Lower leg skin (tissue), 4 donors: ENCODE data around the gene MT1E. TPM values are rescaled to one million over a fixed set of nuclear protein-coding genes. Genes with fewer than 3 reads are reported as not detected.
A peak's percentile ranks its signal among the peaks of the same experiment; 100 is the strongest.
"Not testable (repeated sequence)": the region's sequence is repeated elsewhere in the genome, so short reads cannot be mapped to it uniquely, and the experiment has no call there.

ENCODE experiments used
- DNase-seq, 2 donors: peaks; one replicate each; pipeline ENCODE4 v3.0.0-alpha.2; 2019; ENCODE audit warnings: low spot score in 2 of 2
- H3K4me3 ChIP-seq: fragments of 200-600 bp; sonication (generic); 2 replicates; pipeline ENCODE4 v1.5.1; 2017; ENCODE audit warnings: mild to moderate bottlenecking, low read depth; ENCODE audit not compliant: poor library complexity, severe bottlenecking
- POLR2A ChIP-seq, 2 donors: fragments of 450-650 bp; IDR thresholded peaks; one replicate each; pipeline ENCODE4 v1.6.1; 2016 to 2017; ENCODE audit warnings: antibody characterized with exemption in 2 of 2, mild to moderate bottlenecking in 1 of 2, moderate library complexity in 1 of 2
- WGBS, 2 donors: methylation state at CpG; one replicate each; pipeline ENCODE4 v1.1.5; 2018; 5-methylcytosine and 5-hydroxymethylcytosine counted together
- intact Hi-C: fragments of 100-400 bp; cut with DNase I; formaldehyde crosslinking; loops from one replicate; pipeline ENCODE4 v1.15.0; 2023; ENCODE audit warnings: low total_unique reads
- total RNA-seq, 4 donors: library from RNA; depleted of rRNA; stranded (reverse); fragments of >200 nt; gene quantifications; one replicate each; pipeline ENCODE4 v1.1.0, GENCODE V29; 2016
- TF ChIP-seq, protein P1 (sequence below), 3 donors: fragments of 450-650 bp; IDR thresholded peaks; one replicate each; pipeline ENCODE4 v1.5.1; 2016; ENCODE audit warnings: antibody characterized with exemption in 3 of 3, mild to moderate bottlenecking in 3 of 3, moderate library complexity in 2 of 3

The MT1E gene
- total RNA-seq, 4 donors from 2014 or later, result 140 to 437 (median 224) TPM

DNA sequence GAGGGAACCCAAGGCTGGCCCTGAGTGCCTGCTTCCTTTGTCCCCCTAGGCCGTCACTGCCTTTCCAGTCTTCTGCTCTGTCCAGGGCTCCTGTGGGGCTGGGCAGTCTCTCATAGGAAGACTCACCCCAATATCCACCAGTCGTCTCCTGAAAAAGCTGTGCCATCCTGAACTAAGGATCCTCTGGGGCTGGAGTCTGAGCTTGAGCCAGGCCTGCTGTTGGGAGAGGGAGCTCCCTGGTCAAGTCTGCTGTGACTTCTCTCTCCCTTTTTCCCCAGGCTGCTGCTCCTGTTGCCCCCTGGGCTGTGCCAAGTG, 45.0 kb downstream of the MT1E start:
- TF ChIP-seq, protein P1, sequence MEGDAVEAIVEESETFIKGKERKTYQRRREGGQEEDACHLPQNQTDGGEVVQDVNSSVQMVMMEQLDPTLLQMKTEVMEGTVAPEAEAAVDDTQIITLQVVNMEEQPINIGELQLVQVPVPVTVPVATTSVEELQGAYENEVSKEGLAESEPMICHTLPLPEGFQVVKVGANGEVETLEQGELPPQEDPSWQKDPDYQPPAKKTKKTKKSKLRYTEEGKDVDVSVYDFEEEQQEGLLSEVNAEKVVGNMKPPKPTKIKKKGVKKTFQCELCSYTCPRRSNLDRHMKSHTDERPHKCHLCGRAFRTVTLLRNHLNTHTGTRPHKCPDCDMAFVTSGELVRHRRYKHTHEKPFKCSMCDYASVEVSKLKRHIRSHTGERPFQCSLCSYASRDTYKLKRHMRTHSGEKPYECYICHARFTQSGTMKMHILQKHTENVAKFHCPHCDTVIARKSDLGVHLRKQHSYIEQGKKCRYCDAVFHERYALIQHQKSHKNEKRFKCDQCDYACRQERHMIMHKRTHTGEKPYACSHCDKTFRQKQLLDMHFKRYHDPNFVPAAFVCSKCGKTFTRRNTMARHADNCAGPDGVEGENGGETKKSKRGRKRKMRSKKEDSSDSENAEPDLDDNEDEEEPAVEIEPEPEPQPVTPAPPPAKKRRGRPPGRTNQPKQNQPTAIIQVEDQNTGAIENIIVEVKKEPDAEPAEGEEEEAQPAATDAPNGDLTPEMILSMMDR (IDR thresholded peaks at IDR 0.05), result no peak
- no peak for TF ChIP-seq POLR2A (IDR thresholded peaks at IDR 0.05)
- DNase-seq, result peak in 1 of 2 donors; percentile 73
- intact Hi-C loops, result loop anchor here (10.0 kb wide), 1 partner anchor 124 kb away; no protein-coding TSS in a partner anchor
- WGBS, 2 donors, result 86 to 96% methylated on average over 2 of the region's 2 CpGs
- H3K4me3 ChIP-seq, result no peak overlapping the region

DNA sequence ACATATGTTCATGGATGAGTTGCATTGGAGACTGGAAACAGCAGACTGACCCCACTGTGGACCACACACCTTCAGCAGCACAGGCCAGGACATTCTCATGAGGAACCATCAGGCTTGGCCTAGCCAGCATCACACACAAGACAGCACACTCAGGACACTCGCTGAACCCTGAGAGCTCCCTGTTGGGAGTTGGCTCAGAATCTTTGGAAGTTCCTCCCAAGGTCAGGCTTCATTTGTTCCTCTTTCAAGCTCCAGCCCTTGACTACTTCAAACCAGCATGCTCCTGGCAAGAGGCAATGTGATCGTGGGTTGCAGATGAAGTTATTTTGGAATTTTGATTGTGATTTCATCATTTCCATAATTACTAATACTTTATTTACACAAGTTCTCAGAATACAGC, 46.1 kb downstream of the MT1E start:
- DNase-seq, H3K4me3 ChIP-seq: not testable (repeated sequence)
- WGBS, 2 donors, result 52 to 66% methylated on average over 2 of the region's 2 CpGs
- intact Hi-C loops, result loop anchor here (10.0 kb wide), 1 partner anchor 123 kb away; no protein-coding TSS in a partner anchor

DNA sequence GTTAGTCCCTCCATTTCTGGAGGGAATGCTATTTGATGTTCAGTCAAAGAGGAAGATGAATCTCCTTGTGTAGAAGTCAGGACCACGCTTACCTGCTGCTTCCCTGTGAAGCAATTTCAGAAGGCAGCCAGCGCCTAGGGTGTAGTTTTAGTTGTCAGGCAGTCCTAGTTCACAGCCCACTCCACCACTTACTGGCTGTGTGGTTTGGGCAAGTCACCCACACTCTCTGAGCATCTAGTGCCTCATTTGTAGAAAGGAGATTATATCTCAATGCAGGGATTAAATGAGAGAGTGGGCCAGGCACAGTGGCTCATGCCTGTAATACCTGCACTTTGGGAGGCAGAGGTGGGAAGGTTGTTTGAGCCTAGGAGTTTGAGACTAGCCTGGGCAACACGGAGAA, 46.6 kb downstream of the MT1E start:
- not testable (repeated sequence) for H3K4me3 ChIP-seq, DNase-seq
- 77 to 88% methylated on average over 3 of the region's 3 CpGs for WGBS, 2 donors
- intact Hi-C loops, result loop anchor here (10.0 kb wide), 1 partner anchor 123 kb away; no protein-coding TSS in a partner anchor

DNA sequence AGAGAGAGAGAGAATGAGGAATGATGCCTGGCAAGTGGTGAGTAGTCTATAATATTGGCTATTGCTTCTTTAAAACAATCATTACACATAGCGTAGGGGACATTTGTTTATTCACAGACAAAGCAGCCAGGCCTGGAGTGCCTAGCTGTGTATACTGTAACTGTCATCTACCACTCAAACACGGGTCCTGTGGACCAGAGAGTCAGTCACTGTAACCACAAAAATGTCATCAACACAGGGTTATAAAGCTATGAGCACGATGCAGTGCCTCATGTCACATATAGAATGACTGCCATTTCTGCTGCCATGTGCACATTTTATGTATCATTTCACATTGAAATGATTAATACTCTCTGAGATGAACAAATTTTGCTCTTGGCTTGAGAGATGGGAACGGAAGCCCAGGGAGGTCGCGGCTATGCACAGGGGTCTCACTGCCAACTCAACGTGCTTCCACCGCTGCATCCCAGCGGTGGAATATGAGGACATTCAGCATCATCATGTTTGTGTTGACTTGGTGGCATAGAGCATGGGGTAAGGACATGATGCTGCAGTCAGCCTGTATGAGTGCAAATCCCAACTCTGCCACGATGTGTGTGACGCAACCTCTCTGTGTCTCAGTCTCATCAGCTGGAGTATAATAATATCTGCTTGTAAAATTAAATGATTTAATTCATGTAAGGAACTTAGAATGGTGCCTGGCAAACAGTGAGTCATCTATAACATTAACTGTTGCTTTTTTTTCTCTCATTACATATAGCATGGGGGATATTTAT, 47.4 kb downstream of the MT1E start:
- WGBS, 2 donors, result 82 to 83% methylated on average over 11 of the region's 11 CpGs
- no peak for DNase-seq
- intact Hi-C loops, result loop anchor here (10.0 kb wide), 1 partner anchor 122 kb away; no protein-coding TSS in a partner anchor
- TF ChIP-seq, protein P1 (IDR thresholded peaks at IDR 0.05), result no peak
- no peak for TF ChIP-seq POLR2A (IDR thresholded peaks at IDR 0.05)
- H3K4me3 ChIP-seq, result no peak overlapping the region

DNA sequence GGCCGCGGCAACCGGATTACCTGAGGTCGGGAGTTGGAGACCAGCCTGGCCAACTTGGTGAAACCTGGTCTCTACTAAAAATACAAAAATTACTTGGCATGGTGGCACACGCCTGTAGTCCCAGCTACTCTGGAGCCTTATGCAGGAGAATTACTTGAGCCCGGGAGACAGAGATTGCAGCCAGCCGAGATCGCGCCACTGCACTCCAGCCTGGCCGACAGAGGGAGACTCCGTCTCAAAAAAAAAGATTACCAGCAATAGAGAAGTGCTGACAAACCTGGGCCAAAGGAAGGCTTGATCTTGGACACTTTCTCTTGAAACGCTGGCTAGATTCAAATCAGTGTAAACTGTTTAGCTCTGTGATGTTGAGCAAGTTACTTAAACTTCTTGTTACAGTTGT, 48.3 kb downstream of the MT1E start:
- no peak for DNase-seq
- intact Hi-C loops, result loop anchor here (10.0 kb wide), 1 partner anchor 121 kb away; no protein-coding TSS in a partner anchor
- WGBS, 2 donors, result 37 to 43% methylated on average over 12 of the region's 12 CpGs
- H3K4me3 ChIP-seq, result no peak overlapping the region
- TF ChIP-seq POLR2A (IDR thresholded peaks at IDR 0.05), result no peak
- TF ChIP-seq, protein P1 (IDR thresholded peaks at IDR 0.05), result no peak

DNA sequence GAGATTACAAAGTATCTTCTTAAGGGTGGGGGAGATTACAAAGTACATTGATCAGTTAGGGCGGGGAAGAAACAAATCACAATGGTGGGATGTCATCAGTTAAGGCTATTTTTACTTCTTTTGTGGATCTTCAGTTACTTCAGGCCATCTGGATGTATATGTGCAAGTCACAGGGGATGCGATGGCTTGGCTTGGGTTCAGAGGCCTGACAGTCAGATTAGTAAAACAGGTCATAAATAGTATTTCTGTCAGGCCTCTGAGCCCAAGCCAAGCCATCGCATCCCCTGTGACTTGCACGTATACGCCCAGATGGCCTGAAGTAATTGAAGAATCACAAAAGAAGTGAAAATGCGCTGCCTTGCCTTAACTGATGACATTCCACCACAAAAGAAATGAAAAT, 49.0 kb downstream of the MT1E start:
- DNase-seq, H3K4me3 ChIP-seq: not testable (repeated sequence)
- intact Hi-C loops, result loop anchor here (10.0 kb wide), 1 partner anchor 120 kb away; no protein-coding TSS in a partner anchor
- 78 to 81% methylated on average over 6 of the region's 6 CpGs for WGBS, 2 donors

DNA sequence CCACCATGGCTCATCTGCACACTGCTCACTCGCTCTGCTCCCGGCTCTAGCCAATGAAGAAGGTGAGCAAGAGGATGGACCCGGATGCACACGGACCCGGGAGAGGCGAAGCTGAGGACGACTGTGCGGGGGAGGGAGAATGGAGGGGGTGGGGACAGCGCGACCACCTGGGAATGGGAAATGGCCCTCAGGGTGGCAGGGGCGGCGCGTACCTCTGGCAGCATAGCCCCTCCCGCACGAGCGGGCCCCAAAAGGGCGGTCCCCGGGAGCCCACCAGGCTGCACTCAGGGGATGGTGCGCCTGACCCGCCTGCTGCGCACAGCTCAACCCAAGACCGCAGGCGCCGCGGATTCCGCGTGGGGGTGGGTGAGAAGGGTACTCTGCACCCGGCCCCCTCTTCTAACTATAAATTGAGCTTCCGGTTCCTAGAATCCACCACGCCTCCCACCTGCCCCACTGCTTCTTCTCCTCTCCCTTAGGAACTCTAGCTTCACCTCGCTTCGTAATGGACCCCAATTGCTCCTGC, 50.2 kb downstream of the MT1E start:
- TF ChIP-seq POLR2A (IDR thresholded peaks at IDR 0.05), result no peak
- TF ChIP-seq, protein P1 (IDR thresholded peaks at IDR 0.05), result no peak
- WGBS, 2 donors, result 41 to 57% methylated on average over 31 to 32 of the region's 32 CpGs
- intact Hi-C loops, result loop anchor here (10.0 kb wide), 1 partner anchor 119 kb away; no protein-coding TSS in a partner anchor
- DNase-seq, result peak in 1 of 2 donors; percentile 82
- no peak overlapping the region for H3K4me3 ChIP-seq

Other genes with a start within 250 kb of the MT1E start
- 100 to 1,000 TPM in 3 of 4 donors, 10 to 100 TPM in 1; 77.3 to 149 (median 124) TPM for gene AMFR, start 200.2 kb upstream of the MT1E start, total RNA-seq
- gene NUDT21, start 174.4 kb upstream of the MT1E start, total RNA-seq, result 10 to 100 TPM; 39.9 to 98.6 (median 46.1) TPM
- gene OGFOD1, start 174.2 kb upstream of the MT1E start, total RNA-seq, result 10 to 100 TPM; 17.0 to 42.2 (median 34.6) TPM
- gene BBS2, start 105.8 kb upstream of the MT1E start, total RNA-seq, result 100 to 1,000 TPM in 2 of 4 donors, 10 to 100 TPM in 2; 76.6 to 106 (median 92.4) TPM
- gene MT4, start 60.7 kb upstream of the MT1E start, total RNA-seq, result 1,000 to 10,000 TPM in 1 of 4 donors, 100 to 1,000 TPM in 1, 10 to 100 TPM in 1, not detected in 1; 46.1 to 1,445 (median 937) TPM
- 1 to 10 TPM in 1 of 4 donors, not detected in 3; 1.2 TPM for gene MT3, start 36.3 kb upstream of the MT1E start, total RNA-seq
- 100 to 1,000 TPM in 3 of 4 donors, 10 to 100 TPM in 1; 35.8 to 190 (median 135) TPM for gene MT2A, start 17.2 kb upstream of the MT1E start, total RNA-seq
- gene MT1M, start 6.9 kb downstream of the MT1E start, total RNA-seq, result 10 to 100 TPM; 14.1 to 29.7 (median 17.1) TPM
- 10 to 100 TPM in 2 of 4 donors, 1 to 10 TPM in 2; 3.7 to 23.3 (median 11.2) TPM for gene MT1A, start 12.9 kb downstream of the MT1E start, total RNA-seq
- gene MT1B, start 26.1 kb downstream of the MT1E start, total RNA-seq, result not detected
- gene MT1F, start 32.2 kb downstream of the MT1E start, total RNA-seq, result 10 to 100 TPM in 2 of 4 donors, 1 to 10 TPM in 2; 2.1 to 17.2 (median 8.3) TPM
- gene MT1G, start 42.3 kb downstream of the MT1E start, total RNA-seq, result 10 to 100 TPM in 2 of 4 donors, 1 to 10 TPM in 1, not detected in 1; 5.6 to 46.4 (median 37.8) TPM
- gene MT1H, start 44.0 kb downstream of the MT1E start, total RNA-seq, result 1 to 10 TPM in 2 of 4 donors, not detected in 2; 1.2 to 3.9 TPM
- gene MT1X, start 56.7 kb downstream of the MT1E start, total RNA-seq, result 1,000 to 10,000 TPM; 1,041 to 3,584 (median 2,610) TPM
- gene NUP93, start 104.3 kb downstream of the MT1E start, total RNA-seq, result 10 to 100 TPM; 21.0 to 40.6 (median 31.2) TPM
- not detected for gene SLC12A3, start 239.4 kb downstream of the MT1E start, total RNA-seq